ENCODE results near the gene VASH2. TPM values are rescaled to one million over a fixed set of nuclear protein-coding genes. Genes with fewer than 3 reads are reported as not detected.
A peak's percentile ranks its signal among the peaks of the same experiment; 100 is the strongest.

Gene VASH2
- total RNA-seq, 3 donors from 2014 or later: 2.3 to 4.0 (median 2.9) TPM

- no peak for DNase-seq (ENCODE audit: low spot score in 2 of 2)
- no peaks in the 10 kb centered on the region for H3K9me3 ChIP-seq
- no peak overlapping the region for H3K4me3 ChIP-seq
- no peaks in the 10 kb centered on the region for H3K4me1 ChIP-seq
- peak overlapping the region in 1 of 2 donors; percentile 61 for H3K27ac ChIP-seq
- intact Hi-C loops (cut with DNase I; ENCODE audit: low total_unique reads): no loop called here
- no peaks in the 10 kb centered on the region for H3K36me3 ChIP-seq
- no peak for TF ChIP-seq CTCF (IDR thresholded peaks at IDR 0.05)
- no peak for TF ChIP-seq POLR2A (IDR thresholded peaks at IDR 0.05)
- TF ChIP-seq POLR2AphosphoS5 (IDR thresholded peaks at IDR 0.05): no peak
- no peaks in the 10 kb centered on the region for H3K27me3 ChIP-seq
These were observed 3.0 kb downstream of the VASH2 start for GRCh38 chr1:212953321-212953720.

GRCh38 chr1:212954514-212954913, 4.2 kb downstream of the VASH2 start:
- Histone ChIP-seq H3K4me1 (no peaks in the 10 kb centered on the region), H3K27me3 (no peaks in the 10 kb centered on the region), H3K36me3 (no peaks in the 10 kb centered on the region), H3K4me3 (no peak overlapping the region), H3K27ac (no peak overlapping the region), H3K9me3 (no peaks in the 10 kb centered on the region)
- no peak for DNase-seq (ENCODE audit: low spot score in 2 of 2)
- intact Hi-C loops (cut with DNase I; ENCODE audit: low total_unique reads): no loop called here
- TF ChIP-seq POLR2A (IDR thresholded peaks at IDR 0.05) (no peak), CTCF (IDR thresholded peaks at IDR 0.05) (no peak), POLR2AphosphoS5 (IDR thresholded peaks at IDR 0.05) (no peak)

- no peaks in the 10 kb centered on the region for H3K36me3 ChIP-seq
- H3K27me3 ChIP-seq: no peaks in the 10 kb centered on the region
- intact Hi-C loops (cut with DNase I; ENCODE audit: low total_unique reads): no loop called here
- no peak overlapping the region for H3K27ac ChIP-seq
- no peak for TF ChIP-seq CTCF (IDR thresholded peaks at IDR 0.05)
- TF ChIP-seq POLR2A (IDR thresholded peaks at IDR 0.05): no peak
- no peak for TF ChIP-seq POLR2AphosphoS5 (IDR thresholded peaks at IDR 0.05)
- no peak overlapping the region for H3K4me3 ChIP-seq
- no peaks in the 10 kb centered on the region for H3K9me3 ChIP-seq
- no peak for DNase-seq (ENCODE audit: low spot score in 2 of 2)
- H3K4me1 ChIP-seq: no peaks in the 10 kb centered on the region
These were observed 4.8 kb downstream of the VASH2 start for GRCh38 chr1:212955098-212955497.

- H3K27ac ChIP-seq: no peak overlapping the region
- TF ChIP-seq CTCF (IDR thresholded peaks at IDR 0.05) (no peak), POLR2A (IDR thresholded peaks at IDR 0.05) (no peak), POLR2AphosphoS5 (IDR thresholded peaks at IDR 0.05) (no peak)
- H3K4me1 ChIP-seq: no peaks in the 10 kb centered on the region
- no peaks in the 10 kb centered on the region for H3K36me3 ChIP-seq
- H3K4me3 ChIP-seq: no peak overlapping the region
- no peak for DNase-seq (ENCODE audit: low spot score in 2 of 2)
- no peaks in the 10 kb centered on the region for H3K27me3 ChIP-seq
- intact Hi-C loops (cut with DNase I; ENCODE audit: low total_unique reads): no loop called here
- no peaks in the 10 kb centered on the region for H3K9me3 ChIP-seq
These were observed 5.8 kb downstream of the VASH2 start for GRCh38 chr1:212955961-212956620.

GRCh38 chr1:212957546-212957945, 7.2 kb downstream of the VASH2 start:
- no peak overlapping the region for H3K27ac ChIP-seq
- DNase-seq (ENCODE audit: low spot score in 2 of 2): no peak

More at GRCh38 chr1:212957546-212957945, 7.2 kb downstream of the VASH2 start:
- intact Hi-C loops (cut with DNase I; ENCODE audit: low total_unique reads): no loop called here
- Histone ChIP-seq H3K4me3 (no peak overlapping the region), H3K36me3 (no peaks in the 10 kb centered on the region), H3K9me3 (no peaks in the 10 kb centered on the region), H3K4me1 (no peaks in the 10 kb centered on the region), H3K27me3 (no peaks in the 10 kb centered on the region)
- TF ChIP-seq POLR2A (IDR thresholded peaks at IDR 0.05): no peak

Measured in breast epithelium (tissue), 4 donors.